Measurements from ENCODE around the gene DGUOK.
A peak's percentile ranks its signal among the peaks of the same experiment; 100 is the strongest.

The DGUOK gene

DNA sequence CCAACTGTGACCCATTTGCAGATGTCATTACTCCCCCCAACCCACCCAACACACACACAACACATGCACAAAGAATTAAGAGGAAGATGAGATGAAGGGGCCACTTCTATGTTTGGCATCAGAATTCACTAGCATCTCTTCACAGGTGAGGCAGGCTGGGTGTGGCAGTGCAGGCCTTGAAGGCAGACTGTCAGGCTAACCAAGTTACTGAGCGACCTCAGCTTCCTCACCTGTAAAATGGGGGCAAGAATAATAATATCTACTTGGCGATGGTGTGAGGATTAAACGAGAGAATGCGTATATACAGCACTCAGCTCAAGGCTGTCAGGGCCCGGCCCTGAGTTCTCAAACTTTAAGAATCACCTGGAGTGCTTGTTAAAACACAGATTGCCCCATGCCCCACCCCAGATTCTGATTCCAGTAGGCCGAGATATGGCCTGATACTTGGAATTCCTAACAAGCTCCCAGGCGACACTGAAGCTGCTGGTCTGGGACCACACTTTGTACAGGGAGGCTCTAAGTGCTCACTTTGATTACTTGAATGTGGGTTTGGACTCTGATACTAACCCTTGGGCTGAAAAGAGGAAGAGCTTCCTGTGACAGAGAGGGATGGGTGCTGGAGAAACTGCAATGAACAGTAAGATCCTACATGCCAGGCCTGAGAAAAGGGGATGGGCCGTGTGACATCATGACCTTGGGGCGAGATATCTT, 32.8 kb upstream of the DGUOK start:
- H3K27ac ChIP-seq: peak overlapping the region; percentile 88 to 91
- H3K36me3 ChIP-seq: no peaks in the 10 kb centered on the region
- no peaks in the 10 kb centered on the region for H3K27me3 ChIP-seq
- intact Hi-C loops (cut with DNase I; ENCODE audit: low total_unique reads): no loop called here
- H3K4me3 ChIP-seq: peak overlapping the region; percentile 60 to 62
- no peak for DNase-seq
- no peaks in the 10 kb centered on the region for H3K9me3 ChIP-seq
- peaks cover 0 to 67% (median 22%) of the 10 kb centered on the region in 4 donors for H3K4me1 ChIP-seq
- TF ChIP-seq, protein P1, sequence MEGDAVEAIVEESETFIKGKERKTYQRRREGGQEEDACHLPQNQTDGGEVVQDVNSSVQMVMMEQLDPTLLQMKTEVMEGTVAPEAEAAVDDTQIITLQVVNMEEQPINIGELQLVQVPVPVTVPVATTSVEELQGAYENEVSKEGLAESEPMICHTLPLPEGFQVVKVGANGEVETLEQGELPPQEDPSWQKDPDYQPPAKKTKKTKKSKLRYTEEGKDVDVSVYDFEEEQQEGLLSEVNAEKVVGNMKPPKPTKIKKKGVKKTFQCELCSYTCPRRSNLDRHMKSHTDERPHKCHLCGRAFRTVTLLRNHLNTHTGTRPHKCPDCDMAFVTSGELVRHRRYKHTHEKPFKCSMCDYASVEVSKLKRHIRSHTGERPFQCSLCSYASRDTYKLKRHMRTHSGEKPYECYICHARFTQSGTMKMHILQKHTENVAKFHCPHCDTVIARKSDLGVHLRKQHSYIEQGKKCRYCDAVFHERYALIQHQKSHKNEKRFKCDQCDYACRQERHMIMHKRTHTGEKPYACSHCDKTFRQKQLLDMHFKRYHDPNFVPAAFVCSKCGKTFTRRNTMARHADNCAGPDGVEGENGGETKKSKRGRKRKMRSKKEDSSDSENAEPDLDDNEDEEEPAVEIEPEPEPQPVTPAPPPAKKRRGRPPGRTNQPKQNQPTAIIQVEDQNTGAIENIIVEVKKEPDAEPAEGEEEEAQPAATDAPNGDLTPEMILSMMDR (IDR thresholded peaks at IDR 0.05): no peak

DNA sequence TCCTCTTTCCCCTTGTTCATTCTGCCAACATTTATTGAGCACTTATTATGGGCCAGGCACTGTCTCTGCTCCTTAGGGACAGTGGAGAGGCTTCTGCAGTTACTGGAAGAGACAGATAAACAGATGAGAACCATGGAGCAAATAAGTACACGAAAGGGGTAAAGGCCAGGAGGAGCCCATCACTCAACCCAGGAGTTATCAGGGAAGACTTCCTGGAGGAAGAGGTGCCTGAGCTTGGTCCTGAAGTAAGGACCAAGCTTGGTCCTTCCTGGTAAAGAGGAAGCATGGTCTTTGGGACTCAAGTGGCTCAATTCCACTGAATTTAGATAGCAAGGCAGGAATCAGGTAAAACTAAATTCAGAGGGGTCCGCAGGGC, 32.2 kb upstream of the DGUOK start:
- H3K4me1 ChIP-seq: peaks cover 0 to 73% (median 23%) of the 10 kb centered on the region in 4 donors
- TF ChIP-seq, protein P1 (IDR thresholded peaks at IDR 0.05): no peak
- H3K4me3 ChIP-seq: peak overlapping the region; percentile 60 to 62
- H3K27ac ChIP-seq: peak overlapping the region; percentile 88 to 91
- intact Hi-C loops (cut with DNase I; ENCODE audit: low total_unique reads): no loop called here
- DNase-seq: no peak
- no peaks in the 10 kb centered on the region for H3K9me3 ChIP-seq
- no peaks in the 10 kb centered on the region for H3K27me3 ChIP-seq
- H3K36me3 ChIP-seq: no peaks in the 10 kb centered on the region

DNA sequence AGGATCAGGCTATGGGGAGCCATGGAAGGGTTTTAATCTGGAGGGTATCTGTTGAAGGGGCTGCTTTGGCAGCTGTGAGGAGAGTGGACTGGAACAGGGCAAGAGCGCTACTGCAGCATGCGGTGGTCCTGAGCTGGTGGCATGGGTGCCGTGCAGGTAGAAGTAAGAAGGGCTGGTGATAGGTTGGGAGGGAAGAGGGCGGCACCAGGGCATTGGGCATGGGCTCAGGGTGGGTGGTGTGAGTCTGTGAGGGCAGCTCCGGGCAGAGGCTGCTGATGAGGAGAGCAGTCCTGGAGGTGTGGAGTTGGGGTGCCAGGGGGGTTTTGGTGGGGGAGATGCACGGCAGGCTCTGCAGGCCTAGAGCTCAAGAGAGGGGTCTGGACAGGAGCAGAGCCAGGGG, 31.8 kb upstream of the DGUOK start:
- Histone ChIP-seq H3K4me1 (peaks cover 0 to 74% (median 24%) of the 10 kb centered on the region in 4 donors), H3K4me3 (peak overlapping the region; percentile 60 to 62), H3K27me3 (no peaks in the 10 kb centered on the region), H3K9me3 (no peaks in the 10 kb centered on the region), H3K27ac (peak overlapping the region; percentile 88 to 91), H3K36me3 (no peaks in the 10 kb centered on the region)
- TF ChIP-seq, protein P1 (IDR thresholded peaks at IDR 0.05): no peak
- intact Hi-C loops (cut with DNase I; ENCODE audit: low total_unique reads): no loop called here
- peak in 1 of 2 donors; percentile 73 for DNase-seq

DNA sequence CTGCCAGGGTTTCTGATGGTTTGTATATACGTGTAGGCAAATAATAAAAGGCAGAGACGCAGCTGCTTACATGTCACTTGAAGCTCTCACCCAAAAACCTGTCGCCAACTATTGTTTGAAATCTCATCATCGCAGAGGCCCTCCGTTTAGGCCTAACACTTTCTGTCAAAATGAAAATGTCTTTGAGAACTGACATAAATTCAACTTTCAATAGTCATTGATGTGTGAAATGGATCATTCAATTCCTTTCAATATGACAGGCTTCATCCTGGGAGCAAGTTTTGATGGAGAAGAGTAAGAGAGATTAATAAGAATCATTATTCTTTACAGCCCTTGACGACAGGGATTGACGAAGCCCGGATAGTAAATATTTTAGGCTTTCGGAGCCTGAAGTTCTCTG, 31.2 kb upstream of the DGUOK start:
- Histone ChIP-seq H3K36me3 (no peaks in the 10 kb centered on the region), H3K4me3 (peak overlapping the region; percentile 60 to 62), H3K27me3 (no peaks in the 10 kb centered on the region), H3K27ac (peak overlapping the region; percentile 88 to 91), H3K4me1 (peaks cover 0 to 74% (median 25%) of the 10 kb centered on the region in 4 donors), H3K9me3 (no peaks in the 10 kb centered on the region)
- intact Hi-C loops (cut with DNase I; ENCODE audit: low total_unique reads): no loop called here
- TF ChIP-seq, protein P1 (IDR thresholded peaks at IDR 0.05): no peak
- no peak for DNase-seq

DNA sequence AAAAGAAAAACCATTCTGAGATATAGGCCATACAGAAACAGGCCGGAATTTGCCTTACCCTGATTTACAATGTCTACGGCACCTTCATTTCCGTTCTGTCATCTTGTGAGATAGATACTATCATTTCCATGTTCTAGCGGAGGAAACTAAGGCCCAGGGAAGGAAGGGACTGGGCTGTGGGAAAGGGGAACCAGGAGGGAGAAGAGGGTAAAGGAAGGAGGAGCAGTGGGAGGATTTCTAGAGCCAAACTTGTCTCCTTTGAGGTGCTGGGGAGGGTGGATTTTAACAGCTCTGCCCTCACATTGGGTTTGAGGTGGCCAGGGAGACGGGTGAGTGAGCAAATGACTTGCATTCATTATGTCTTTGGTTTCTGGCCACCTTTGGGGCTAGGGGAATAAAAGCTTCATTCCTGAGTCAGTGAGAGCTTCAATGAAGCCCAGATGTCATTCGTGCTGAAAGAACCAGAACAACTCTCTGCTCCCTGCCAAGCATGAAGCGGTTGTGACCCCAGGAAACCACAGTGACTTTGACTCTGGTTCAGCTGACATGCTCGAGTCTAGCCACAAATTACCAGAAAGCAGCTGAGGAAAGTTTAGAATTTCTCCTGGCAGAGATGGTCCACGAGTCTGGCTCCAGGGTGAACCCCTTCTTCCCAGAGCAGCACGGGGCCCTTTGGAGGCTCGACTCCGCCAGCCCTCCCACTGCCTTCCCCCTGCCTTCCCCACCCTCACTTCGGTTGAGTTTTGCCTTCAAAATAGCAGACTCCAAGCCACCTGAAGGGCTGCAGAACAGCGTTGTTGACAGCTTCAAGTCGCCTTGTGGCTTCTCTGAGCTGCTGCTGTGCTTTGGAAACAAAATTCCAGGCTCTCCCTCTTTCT, 30.1 kb upstream of the DGUOK start:
- Histone ChIP-seq H3K27me3 (no peaks in the 10 kb centered on the region), H3K36me3 (peaks cover 0 to 7% (median 5%) of the 10 kb centered on the region in 3 donors), H3K9me3 (no peaks in the 10 kb centered on the region), H3K4me1 (peaks cover 0 to 74% (median 24%) of the 10 kb centered on the region in 4 donors), H3K27ac (peak overlapping the region; percentile 88 to 91), H3K4me3 (peak overlapping the region; percentile 60 to 62)
- DNase-seq: no peak
- TF ChIP-seq, protein P1 (IDR thresholded peaks at IDR 0.05): no peak
- intact Hi-C loops (cut with DNase I; ENCODE audit: low total_unique reads): no loop called here

Data from tibial artery (tissue), 4 donors.